ENCODE results near the gene RELA.
"Not testable (repeated sequence)": the region's sequence is repeated elsewhere in the genome, so short reads cannot be mapped to it uniquely, and the experiment has no call there.

RELA gene

DNA sequence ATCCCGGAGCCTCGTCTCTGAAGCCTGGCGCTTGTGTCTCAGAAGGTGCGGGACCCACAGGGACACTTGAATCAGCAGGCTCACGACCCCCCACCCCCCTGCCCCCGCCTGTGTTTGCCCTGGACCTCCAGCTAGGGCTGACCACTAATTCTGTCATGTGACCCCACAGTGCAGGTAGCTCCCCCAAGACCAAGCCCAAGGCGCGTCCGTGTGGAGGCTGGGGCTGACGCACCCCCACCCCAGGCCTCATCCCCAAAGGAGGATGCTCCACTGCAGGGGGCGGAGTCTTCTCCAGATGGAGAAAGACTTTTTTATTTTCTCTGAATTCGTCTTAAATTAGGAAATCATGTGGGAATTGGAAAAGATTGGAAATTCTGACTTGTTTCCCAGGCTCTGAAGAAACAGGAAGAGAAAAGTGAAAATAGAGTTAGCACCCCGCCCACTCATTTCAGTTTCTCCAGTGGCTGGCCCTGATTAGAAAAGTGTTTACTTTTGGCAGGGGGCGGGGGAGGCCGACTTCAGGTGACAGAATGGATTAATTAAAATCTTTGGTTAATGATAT lies 1.0 kb upstream of the RELA start:
- DNase-seq, result peak; percentile 22

DNA sequence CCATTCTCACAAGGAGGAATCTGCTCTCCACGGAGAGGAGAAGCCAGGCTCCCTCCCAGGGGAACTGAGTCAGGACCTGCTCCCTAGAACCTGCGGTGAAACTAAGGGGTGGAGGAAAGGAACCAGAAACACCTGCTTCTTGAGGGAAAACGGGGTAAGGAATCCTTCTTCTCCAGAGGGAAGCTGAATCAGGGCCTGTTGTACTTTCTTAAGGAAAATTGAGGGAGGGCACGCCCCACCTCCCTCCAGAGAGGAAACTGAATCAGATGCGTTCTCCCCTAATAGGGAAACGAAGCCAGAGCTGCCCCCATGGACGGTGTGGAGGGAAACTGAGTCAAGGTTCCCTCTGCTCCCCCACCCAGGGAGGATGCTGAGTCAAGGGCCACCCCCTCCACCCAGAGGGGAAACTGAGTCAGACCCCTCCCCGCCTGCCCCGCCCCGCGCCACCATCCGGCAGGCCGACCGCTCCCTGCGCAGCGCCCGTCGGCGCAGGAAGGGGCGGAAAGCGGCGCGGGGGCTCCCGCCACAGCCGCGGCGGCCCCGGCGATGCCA lies 393 bp downstream of the RELA start:
- no peak for DNase-seq

DNA sequence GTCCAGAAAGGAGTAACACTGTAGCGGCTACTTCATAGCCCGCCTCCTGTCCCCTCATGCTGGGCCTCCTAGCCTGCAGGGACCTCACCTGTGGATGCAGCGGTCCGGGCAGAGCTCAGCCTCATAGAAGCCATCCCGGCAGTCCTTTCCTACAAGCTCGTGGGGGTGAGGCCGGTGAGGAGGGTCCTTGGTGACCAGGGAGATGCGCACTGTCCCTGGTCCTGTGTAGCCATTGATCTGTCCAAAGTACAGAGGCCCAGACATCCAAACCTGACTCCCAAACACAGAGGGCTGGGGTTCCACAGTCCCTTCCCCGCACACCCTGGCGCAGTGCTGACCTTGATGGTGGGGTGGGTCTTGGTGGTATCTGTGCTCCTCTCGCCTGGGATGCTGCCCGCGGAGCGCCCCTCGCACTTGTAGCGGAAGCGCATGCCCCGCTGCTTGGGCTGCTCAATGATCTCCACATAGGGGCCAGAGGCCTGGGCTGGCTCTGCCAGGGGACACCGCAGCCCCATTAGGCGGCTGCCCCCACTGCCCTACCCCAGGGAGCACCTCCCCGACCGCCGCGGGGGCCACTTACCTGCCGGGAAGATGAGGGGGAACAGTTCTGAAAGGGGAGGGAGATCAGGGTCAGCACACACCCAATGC lies 993 bp downstream of the RELA start:
- DNase-seq, result no peak

DNA sequence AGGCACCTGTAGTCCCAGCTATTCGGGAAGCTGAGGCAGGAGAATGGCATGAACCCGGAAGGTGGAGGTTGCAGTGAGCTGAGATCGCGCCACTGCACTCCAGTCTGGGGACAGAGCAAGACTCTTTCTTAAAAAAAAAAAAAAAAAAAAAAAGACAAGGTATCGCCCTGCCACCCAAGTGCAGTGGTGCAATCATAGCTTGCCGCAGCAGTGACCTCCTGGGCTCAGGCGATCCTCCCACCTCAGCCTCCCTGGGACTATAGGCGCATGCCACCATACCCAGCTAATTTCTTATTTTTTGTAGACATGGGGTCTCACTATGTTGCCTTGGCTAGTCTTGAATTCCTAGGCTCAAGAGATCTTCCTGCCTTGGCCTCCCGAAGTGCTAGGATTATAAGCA lies 1.8 kb downstream of the RELA start:
- not testable (repeated sequence) for DNase-seq

DNA sequence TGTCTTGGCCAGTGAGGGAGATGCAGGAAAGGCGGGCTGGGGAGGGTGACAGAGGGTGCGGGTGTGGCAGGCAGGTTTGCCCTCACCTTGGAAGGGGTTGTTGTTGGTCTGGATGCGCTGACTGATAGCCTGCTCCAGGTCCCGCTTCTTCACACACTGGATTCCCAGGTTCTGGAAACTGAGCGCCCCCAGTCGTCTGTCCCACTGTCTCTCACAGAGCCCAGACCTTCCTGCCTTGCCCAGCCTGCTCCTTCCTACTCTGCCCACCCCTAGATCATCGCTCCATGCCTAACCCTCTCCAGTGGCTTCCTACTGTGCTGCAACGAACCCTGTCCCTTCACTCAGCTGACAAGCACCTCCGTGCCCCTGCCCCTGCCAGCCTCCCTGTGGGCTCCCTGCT lies 2.7 kb downstream of the RELA start:
- DNase-seq, result no peak

DNA sequence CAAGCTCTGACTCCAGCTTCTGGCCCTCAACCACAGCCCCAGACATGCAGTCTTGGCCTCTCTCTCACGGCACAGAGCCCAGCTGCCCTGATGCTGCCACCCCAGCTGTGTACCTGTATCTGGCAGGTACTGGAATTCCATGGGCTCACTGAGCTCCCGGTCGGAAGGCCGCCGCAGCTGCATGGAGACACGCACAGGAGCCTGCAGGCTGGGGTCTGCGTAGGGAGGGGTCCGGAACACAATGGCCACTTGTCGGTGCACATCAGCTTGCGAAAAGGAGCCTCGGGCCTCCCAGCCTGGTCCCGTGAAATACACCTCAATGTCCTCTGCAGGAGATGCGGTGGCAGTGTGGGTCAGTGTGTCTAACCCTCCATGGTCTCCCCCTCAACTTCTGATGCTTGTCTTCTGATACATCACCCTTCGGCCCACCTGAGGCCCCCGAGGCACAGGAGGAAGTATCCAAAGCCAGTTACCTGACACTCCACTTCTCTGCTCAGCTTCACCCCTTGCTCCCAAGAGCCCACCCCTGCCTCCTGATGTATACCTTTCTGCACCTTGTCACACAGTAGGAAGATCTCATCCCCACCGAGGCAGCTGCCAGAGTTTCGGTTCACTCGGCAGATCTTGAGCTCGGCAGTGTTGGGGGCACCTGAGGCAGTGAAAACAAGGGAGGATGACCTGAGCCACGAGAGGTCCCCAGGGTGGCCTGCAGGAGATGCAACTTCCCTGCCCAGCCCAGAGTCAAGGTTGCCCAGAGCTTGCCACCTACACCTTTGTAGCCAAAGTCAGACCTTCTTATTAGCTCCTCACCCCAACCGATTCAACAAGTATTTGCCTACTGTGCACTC lies 4.3 kb downstream of the RELA start:
- DNase-seq, result no peak

DNA sequence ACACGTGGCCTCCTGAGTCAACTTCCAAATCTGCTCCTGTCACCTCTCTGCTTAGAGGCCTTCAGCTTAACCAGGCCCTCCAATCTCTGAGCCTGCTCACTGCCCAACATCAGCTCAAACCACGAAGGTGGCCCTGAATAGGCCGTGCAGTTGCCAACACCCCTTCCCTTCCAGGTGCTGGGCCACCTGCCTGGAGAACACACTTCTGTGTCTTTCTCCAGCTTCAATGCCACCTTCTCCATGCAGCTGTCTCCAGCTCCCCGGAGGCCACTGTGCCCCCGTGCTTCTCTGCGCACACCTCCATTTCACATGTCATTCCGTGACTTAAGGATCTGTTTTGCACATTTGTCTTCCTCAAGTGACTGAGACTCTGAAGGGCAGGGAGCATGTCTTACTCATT lies 5.3 kb downstream of the RELA start:
- DNase-seq, result no peak

DNA sequence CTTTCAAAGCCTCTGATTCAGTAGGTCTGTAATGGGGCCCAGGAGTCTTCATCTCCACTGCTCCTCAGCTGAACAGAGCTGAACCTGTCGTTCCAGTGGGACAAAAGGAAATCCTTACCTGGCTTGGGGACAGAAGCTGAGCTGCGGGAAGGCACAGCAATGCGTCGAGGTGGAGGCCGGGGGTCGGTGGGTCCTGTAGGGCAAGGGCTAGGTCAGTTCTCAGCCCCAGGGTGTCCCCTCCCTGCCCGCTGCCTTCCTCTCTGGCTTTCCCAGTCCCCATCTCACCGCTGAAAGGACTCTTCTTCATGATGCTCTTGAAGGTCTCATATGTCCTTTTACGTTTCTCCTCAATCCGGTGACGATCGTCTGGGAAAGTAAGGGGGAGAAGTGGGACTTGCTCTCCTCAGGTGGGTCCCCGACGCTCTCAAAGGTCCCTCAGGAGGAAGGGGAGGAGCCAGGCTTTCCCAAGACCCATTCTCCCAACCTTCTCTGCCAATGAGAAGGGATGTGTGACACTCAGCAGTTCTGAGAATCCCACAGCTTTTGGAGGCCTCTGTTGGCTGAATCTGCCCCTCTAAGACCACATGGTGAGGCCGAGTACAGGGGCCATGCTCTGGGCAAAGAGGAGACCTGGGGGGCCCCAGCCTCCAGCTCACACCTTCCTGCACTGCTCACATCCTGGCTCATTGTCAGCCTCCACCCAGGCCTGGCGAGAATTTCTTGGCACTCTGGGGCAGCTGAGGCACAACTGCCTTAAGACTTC lies 7.0 kb downstream of the RELA start:
- no peak for DNase-seq

DNA sequence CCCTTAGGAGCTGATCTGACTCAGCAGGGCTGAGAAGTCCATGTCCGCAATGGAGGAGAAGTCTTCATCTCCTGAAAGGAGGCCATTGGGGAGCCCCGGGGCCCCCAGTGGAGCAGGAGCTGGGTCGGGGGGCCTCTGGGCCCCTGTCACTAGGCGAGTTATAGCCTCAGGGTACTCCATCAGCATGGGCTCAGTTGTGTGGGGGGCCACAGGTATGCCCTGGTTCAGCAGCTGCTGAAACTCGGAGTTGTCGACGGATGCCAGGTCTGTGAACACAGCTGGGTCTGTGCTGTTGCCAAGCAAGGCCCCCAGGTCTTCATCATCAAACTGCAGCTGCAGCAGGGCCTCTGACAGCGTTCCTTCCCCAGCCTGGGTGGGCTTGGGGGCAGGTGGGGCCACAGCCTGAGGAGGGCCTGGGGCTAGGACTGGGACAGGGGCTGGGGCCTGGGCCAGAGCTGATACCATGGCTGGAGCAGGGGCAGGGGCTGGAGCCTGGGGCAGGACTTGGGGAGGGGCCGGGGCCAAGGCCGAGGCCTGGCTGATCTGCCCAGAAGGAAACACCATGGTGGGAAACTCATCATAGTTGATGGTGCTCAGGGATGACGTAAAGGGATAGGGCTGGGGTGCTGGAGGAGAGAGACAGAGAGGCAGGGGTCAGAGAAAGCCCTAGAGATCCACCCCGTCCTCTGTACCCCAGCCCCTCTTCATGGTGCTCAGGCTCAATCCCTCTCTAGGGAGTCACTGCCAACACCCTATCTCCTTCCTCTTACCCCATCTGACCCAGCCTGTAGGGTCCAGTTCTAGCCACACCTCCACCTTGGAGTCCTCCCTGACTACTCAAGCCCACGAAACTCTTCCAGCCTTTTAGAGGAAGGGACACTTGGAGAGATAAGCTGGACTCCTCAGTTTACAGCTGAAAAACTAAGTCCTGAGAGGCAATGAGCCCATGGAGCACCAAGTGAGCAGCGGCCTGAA lies 8.1 kb downstream of the RELA start:
- no peak for DNase-seq

DNA sequence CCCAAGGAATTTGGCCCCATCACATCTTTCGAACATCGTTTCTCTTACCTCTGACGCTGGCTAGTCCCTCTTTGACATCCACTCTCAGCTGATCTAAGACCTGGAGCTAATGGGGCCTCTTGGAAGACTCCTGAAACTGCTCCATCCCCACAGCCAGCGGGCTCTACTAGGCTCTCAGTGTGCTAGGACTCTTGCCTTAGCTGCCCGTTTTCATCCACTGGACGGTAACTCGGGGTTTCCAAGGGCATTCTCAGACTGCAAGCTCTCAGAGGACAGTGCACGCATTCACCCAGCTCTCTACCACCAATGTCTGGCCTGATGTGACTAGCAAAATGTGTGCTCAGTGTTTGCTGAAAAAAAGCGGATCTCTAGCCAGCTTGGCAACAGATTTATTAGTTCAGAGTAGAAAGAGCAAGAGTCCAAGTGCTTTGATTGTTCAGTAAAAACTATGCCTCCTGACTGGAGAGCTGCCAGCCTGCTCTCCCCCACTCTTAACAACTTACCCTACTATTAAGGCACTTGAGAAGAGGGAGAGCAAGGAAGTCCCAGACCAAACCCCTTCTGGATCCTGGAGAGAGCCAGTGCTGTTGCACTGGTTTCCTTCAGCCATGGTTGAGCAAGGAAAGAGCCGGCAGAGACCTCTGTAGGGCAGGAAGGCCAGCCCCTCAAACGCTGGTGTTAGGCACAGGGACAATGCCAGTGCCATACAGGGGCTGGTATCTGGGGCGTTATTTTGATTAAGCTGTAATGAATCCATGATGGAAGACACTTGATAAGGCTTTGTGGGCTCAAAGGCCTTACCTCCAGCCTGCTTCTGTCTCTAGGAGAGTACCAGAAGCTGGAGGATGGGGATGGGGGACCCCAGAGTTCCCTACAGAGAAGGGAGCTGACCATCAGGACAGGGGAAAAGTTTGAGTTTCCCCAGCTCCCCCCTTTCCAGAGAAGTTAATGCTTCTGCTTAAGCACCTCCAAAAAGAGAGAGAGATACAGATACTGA lies 9.2 kb downstream of the RELA start:
- DNase-seq, result no peak

DNA sequence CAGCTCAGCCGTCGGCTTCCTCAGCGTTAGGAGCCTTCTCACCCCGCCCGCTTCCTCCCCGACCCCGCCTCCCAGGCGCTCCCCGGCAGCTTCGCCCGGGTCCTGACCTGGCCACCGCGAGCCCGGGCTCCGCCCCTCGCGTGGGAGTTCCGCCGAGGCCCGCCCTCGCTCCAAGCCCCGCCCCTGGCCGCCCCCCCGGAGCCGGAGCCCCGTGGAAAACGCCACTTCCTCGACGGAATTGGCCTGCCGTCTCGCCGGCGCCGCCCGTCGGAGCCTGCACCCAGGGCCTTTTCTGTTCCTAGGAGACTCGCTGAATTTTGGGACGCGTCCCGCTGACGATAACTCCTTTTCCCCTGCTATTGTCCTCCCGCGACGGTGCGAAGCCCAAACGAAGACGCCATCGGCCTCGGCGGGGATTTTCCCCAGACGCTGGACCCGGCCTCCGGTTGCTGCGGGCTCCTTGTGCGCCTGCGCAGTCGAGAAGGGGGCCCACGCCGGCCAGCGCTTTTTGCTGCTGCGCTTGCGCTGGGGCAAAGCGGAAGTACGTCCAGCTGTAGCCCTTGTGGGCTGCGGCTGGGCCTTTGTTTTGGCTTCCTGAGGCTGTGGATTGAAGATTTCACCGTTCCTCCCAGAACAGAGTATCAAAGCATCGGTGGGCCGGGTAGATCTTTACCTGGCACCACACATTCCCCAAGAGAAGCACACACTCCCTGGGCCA lies 10.0 kb downstream of the RELA start:
- DNase-seq, result peak; percentile 72

DNA sequence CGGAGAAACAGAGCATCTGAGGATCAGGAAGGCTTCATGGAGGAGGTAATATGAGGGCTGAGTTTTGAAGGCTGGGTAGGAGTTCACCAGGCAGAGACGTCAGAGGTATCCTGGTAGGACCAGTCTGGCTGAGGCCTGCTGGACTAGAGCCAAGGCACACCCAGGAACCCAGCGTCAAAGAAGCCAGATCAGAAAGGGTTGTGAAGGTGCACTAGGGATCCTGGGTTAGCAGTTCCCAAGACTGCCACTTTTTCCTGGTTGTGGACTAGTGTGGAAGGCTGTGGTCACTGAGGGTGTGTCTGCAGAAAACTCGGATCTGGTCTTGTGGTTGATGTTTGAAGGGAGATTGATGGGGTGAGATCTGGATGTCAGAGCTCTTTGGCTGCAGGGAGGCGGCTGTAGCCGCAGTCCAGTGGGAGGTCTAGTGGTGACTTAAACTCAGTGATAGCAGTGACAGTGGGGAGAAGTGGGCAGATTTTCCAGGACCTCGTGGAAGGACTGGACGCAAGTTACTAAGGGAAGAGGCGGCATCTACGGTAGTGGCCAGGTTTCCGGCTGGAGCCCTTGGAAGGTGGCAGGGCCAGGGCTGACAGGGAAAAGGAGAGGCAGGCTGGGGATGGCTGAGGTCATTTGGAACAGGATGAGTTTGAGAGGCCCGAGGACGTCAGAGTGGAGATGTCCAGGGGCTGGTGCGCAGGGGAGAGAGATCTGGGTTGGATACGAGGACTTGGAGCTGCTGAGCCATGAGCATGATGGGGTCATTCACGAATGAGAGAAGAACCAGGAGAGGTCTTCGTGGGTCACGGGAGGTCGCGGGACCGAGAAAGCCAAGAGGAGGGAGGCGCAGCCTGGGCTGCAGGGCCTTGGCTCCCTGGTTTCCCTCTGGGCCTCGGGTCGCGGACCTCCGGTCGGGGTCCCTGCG lies 10.9 kb downstream of the RELA start:
- no peak for DNase-seq

DNA sequence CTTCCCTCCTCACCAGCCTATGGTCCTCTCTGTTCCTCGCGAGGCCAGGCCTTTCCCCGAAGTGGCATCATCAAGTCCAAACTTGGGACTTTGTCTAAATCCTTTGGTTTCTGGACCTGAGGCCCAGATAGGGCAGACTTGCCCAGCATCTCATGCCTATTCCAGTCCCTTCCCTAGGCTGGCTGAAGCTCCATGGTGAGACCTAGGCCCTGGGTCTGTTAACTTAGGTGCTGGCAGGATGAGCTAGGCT lies 11.5 kb downstream of the RELA start:
- DNase-seq, result no peak

DNA sequence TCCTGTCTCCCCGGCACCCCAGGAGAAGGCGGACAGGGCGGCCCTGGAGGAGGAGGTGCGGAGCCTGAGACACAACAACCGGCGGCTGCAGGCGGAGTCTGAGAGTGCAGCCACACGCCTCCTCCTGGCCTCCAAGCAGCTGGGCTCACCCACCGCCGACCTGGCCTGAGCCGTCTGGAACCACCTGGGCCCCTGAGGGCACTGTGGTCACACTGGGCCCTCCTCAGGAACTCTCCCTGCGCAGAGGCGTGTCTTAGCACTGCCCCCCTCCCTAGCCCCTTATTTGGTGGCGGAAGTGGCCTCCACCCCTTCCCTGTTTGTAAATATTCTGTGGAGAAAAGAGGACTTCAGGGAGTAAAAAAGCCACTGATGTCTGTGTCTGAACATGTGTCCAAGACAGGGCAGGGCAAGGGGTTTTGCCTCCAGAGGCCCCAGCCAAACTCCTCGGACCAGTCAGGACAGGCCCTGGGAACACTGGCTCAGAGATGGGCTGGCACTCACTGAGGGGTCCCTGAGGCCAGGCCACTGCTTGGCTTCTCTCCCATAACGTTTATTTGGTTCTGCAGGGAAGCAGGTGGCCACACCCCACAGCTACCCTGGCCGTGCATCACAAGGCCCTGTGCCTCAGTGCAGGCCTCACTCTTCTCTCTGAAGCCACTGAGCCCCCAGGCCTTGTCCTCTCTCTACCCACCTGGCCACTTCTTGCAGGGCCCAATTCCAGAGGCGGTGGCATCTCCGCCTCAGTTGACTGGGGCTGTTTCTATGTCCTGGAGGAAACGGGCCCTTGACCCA lies 12.0 kb downstream of the RELA start:
- DNase-seq, result no peak

DNA sequence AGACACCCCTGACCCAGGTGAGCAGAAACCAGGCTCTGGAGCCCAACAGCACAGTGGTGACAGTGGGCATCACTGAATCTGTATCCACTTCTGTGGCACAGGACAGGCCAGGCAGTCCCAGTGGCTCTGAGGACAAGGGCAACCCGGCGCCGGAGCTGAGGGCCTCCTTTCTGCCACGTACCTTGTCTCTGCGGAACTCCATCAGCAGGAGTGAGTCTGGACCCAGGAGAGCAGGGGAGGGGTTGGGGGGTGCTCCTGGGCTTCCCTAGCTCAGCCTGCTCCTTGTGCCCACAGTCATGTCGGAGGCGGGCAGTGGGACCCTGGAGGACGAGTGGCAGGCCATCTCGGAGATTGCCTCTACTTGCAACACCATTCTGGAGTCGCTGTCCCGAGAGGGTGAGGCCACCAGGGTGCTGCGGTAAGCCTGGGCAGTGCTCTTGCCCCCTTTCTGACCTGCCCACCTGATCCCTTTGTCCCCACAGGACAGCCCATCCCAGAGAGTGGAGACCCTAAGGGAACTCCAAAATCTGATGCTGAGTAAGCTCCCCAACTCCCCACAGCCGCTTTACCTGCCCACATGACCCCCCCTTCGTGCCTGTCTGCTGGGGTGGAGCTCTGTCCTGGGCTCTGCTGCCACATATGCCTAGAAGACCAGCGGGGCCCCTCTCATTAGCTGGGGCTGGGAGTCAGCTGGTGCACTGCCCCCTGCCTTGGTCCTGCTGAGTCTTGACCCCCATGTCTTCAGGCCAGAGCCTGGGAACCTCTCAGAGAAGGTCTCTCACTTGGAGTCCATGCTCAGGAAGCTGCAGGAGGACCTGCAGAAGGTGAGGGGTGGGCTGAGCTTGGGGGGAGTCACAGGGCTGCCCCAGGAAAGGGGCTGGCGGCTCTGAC lies 12.8 kb downstream of the RELA start:
- no peak for DNase-seq

DNA sequence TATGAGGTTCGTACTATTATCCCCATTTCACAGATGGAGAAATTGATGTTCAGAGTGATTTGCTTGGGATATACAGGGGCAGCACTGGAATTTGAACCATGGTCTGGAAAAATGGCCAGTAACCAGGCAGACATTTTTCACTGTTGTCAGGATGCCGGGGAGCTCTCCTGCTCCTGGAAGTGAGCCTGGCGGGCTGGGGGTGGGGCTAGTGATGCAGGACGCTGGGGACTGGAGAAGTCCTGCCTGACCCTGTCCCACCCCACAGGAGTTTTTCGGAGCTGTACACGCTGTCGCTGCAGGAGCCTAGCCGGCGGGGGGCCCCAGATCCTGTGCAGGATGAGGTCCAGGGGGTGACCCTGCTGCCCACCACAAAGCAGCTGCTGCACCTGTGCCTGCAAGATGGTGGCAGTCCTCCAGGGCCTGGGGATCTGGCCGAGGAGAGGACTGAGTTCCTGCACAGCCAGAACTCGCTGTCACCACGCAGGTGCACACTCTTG lies 13.7 kb downstream of the RELA start:
- no peak for DNase-seq

All from NCI-H748 treated with DMSO at 0.1 percent for 48 hours (cell line).